HL-60/S4 (cell line): ENCODE results near the gene DNAI4.

Experiments used
- in situ Hi-C: fragments of 300-500 bp; cut with MboI; formaldehyde crosslinking; loops from 2 replicates; pipeline ENCODE4 v1.14.3; 2022; ENCODE audit warnings: low sequenced_read_pairs

Gene DNAI4

GRCh38 chr1:66770694-66771093 is 154.0 kb downstream of the DNAI4 start:
- in situ Hi-C loops: loop anchor here (25.0 kb wide), 1 partner anchor 742 kb away; no protein-coding TSS in a partner anchor

- in situ Hi-C loops: loop anchor here (25.0 kb wide), 1 partner anchor 742 kb away; no protein-coding TSS in a partner anchor
Measured at GRCh38 chr1:66770240-66770639, 154.4 kb downstream of the DNAI4 start.

- in situ Hi-C loops: loop anchor here (10.0 to 25.0 kb wide), 2 partner anchors 375 to 743 kb away; no protein-coding TSS in a partner anchor
Measured at GRCh38 chr1:66769512-66770229, 155.0 kb downstream of the DNAI4 start.

- in situ Hi-C loops: loop anchor here (10.0 to 25.0 kb wide), 2 partner anchors 376 to 743 kb away; no protein-coding TSS in a partner anchor
Measured at GRCh38 chr1:66768965-66769364, 155.7 kb downstream of the DNAI4 start.

- in situ Hi-C loops: loop anchor here (10.0 to 25.0 kb wide), 2 partner anchors 377 to 745 kb away; no protein-coding TSS in a partner anchor
Measured at GRCh38 chr1:66767626-66768025, 157.0 kb downstream of the DNAI4 start.

GRCh38 chr1:66764994-66765578 is 159.6 kb downstream of the DNAI4 start:
- in situ Hi-C loops: loop anchor here (10.0 to 25.0 kb wide), 2 partner anchors 380 to 747 kb away; no protein-coding TSS in a partner anchor
